SU-DHL-6 (cell line): ENCODE data around the gene NINL.
"Not testable (repeated sequence)": the region's sequence is repeated elsewhere in the genome, so short reads cannot be mapped to it uniquely, and the experiment has no call there.

Experiments used
- H2AFZ ChIP-seq: fragments of 200-600 bp; sonication (generic); 2 replicates; pipeline ENCODE4 v1.6.1; 2014; ENCODE audit warnings: low read depth, mild to moderate bottlenecking, moderate library complexity, mixed read lengths, antibody characterized with exemption, low read length; ENCODE audit not compliant: severe bottlenecking
- H3F3A ChIP-seq: fragments of 200-600 bp; shearing (Covaris generic); 2 replicates; pipeline ENCODE4 v1.6.0; 2016; ENCODE audit warnings: antibody characterized with exemption, mild to moderate bottlenecking; ENCODE audit not compliant: insufficient read depth
- H3K27ac ChIP-seq: fragments of 200-600 bp; sonication (generic); 2 replicates; pipeline ENCODE4 v1.5.1; 2016; ENCODE audit warnings: low read depth, mild to moderate bottlenecking, low read length, moderate library complexity, mixed read lengths
- H3K27me3 ChIP-seq: fragments of 200-600 bp; sonication (generic), shearing (Covaris generic); 2 replicates; pipeline ENCODE4 v1.6.0; 2014; ENCODE audit warnings: mild to moderate bottlenecking, low read length
- H3K36me3 ChIP-seq: fragments of 200-600 bp; sonication (generic); 2 replicates; pipeline ENCODE4 v1.6.1; 2014; ENCODE audit warnings: mild to moderate bottlenecking, low read length, mixed read lengths
- H3K4me2 ChIP-seq: fragments of 300-600, 200-600 bp; shearing (Covaris generic), sonication (generic); 2 replicates; pipeline ENCODE4 v1.6.0; 2014; ENCODE audit warnings: low read length, low read depth, mild to moderate bottlenecking; ENCODE audit not compliant: poor library complexity, severe bottlenecking
- H3K4me3 ChIP-seq: fragments of 200-600 bp; sonication (generic); 2 replicates; pipeline ENCODE4 v1.5.1; 2014; ENCODE audit warnings: antibody characterized with exemption, low read length, mild to moderate bottlenecking, mixed read lengths; ENCODE audit not compliant: insufficient read depth, poor library complexity, severe bottlenecking
- H3K79me2 ChIP-seq: fragments of 200-600 bp; sonication (generic); 2 replicates; pipeline ENCODE4 v1.6.1; 2014; ENCODE audit warnings: mild to moderate bottlenecking, low read length, moderate library complexity; ENCODE audit not compliant: insufficient read depth
- H3K9ac ChIP-seq: fragments of 200-600 bp; sonication (generic); 2 replicates; pipeline ENCODE4 v1.7.0; 2014; ENCODE audit warnings: mild to moderate bottlenecking, low read length
- H3K9me2 ChIP-seq: fragments of 200-600 bp; sonication (generic); replicated peaks from 2 replicates; pipeline ENCODE4 v1.6.1; 2014; ENCODE audit warnings: low read length; ENCODE audit not compliant: insufficient read depth
- H3K9me3 ChIP-seq: fragments of 200-600 bp; sonication (generic); 2 replicates; pipeline ENCODE4 v1.6.1; 2014; ENCODE audit warnings: low read length, mixed read lengths; ENCODE audit not compliant: insufficient read depth
- H4K20me1 ChIP-seq: fragments of 200-600 bp; sonication (generic); 2 replicates; pipeline ENCODE4 v1.6.1; 2014; ENCODE audit warnings: low read depth, mild to moderate bottlenecking, antibody characterized with exemption, low read length, moderate library complexity, mixed read lengths
- EZH2phosphoT487 ChIP-seq: fragments of 200-600 bp; sonication (generic), shearing (Covaris generic); conservative IDR thresholded peaks from 2 replicates; pipeline ENCODE4 v1.6.1; 2018; ENCODE audit warnings: mild to moderate bottlenecking, antibody characterized with exemption, low read length, moderate library complexity, mixed read lengths
- TF ChIP-seq, protein P1 (sequence below): fragments of 200-600 bp; sonication (generic); IDR thresholded peaks from one replicate; pipeline ENCODE4 v1.5.1; 2017; ENCODE audit warnings: antibody characterized with exemption, mild to moderate bottlenecking, low read length, moderate library complexity; ENCODE audit not compliant: insufficient read depth, poor library complexity, severe bottlenecking

Gene NINL

DNA sequence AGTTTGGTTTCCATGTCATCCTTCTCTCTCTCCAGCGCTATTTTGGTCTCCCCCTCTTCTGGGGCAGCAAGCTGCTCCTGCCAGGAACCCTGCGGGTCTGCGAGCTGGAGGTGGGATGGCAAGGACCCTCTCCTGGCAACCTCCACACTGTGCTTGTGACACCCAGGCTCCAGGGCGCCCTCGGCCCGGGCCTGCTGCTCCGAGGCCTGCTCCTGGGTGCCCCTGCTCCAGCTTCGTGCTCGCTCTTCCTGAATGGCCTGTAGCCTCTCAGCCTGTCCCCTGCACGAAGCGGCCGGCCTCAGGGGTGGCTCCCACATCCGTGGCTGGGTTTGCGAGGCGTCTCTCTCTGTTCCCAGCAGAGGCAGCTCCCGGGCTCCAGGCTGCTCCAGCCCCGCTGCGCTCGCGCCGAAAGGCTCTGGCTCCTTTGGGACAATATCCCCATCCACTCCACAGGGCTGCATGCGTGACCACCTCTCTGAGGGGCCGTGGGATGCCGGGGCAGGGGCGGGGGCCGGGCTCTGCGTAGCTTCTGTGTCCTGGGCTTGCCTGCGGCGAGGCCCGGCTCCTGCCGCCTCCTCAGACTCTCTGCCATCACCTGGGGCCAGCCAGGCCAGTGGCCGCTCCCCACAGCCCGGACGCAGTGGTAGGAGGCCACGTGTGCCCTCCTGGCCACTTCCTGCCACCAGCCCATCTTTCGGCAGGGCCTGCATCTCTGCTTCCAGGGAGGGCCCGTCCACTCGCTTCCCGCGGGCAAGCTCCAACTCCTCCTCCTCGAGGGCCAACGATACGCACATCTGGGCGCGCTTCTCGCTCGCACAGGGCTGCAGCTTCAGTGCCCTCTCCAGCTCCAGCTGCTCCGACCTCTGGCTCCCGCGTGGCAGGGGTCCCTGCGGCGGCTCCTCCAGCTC, 109.0 kb downstream of the NINL start:
- TF ChIP-seq, protein P1, sequence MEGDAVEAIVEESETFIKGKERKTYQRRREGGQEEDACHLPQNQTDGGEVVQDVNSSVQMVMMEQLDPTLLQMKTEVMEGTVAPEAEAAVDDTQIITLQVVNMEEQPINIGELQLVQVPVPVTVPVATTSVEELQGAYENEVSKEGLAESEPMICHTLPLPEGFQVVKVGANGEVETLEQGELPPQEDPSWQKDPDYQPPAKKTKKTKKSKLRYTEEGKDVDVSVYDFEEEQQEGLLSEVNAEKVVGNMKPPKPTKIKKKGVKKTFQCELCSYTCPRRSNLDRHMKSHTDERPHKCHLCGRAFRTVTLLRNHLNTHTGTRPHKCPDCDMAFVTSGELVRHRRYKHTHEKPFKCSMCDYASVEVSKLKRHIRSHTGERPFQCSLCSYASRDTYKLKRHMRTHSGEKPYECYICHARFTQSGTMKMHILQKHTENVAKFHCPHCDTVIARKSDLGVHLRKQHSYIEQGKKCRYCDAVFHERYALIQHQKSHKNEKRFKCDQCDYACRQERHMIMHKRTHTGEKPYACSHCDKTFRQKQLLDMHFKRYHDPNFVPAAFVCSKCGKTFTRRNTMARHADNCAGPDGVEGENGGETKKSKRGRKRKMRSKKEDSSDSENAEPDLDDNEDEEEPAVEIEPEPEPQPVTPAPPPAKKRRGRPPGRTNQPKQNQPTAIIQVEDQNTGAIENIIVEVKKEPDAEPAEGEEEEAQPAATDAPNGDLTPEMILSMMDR, result no peak
- no peak for TF ChIP-seq EZH2phosphoT487
- H3F3A ChIP-seq, result no peaks in the 10 kb centered on the region
- H3K4me2 ChIP-seq, result no peak overlapping the region
- no peak overlapping the region for H2AFZ ChIP-seq
- no peaks in the 10 kb centered on the region for H3K79me2 ChIP-seq
- H3K9me3 ChIP-seq, result no peaks in the 10 kb centered on the region
- H3K9me2 ChIP-seq, result no peaks in the 10 kb centered on the region
- no peaks in the 10 kb centered on the region for H4K20me1 ChIP-seq
- H3K9ac ChIP-seq, result no peak overlapping the region
- no peak overlapping the region for H3K4me3 ChIP-seq
- no peaks in the 10 kb centered on the region for H3K27me3 ChIP-seq
- H3K27ac ChIP-seq, result no peak overlapping the region
- no peaks in the 10 kb centered on the region for H3K36me3 ChIP-seq

- not testable (repeated sequence) for H3K27ac ChIP-seq, H3K9me3 ChIP-seq, H3K36me3 ChIP-seq, H2AFZ ChIP-seq, H3F3A ChIP-seq, H3K79me2 ChIP-seq, H3K9ac ChIP-seq, H4K20me1 ChIP-seq, H3K4me2 ChIP-seq, H3K4me3 ChIP-seq, H3K27me3 ChIP-seq, H3K9me2 ChIP-seq
Observed at GRCh38 chr20:25473297-25473696, 112.0 kb downstream of the NINL start.

GRCh38 chr20:25471020-25471419, 114.3 kb downstream of the NINL start:
- Histone ChIP-seq H3K9me3 (no peaks in the 10 kb centered on the region), H3K27ac (no peak overlapping the region), H4K20me1 (no peaks in the 10 kb centered on the region), H3F3A (no peaks in the 10 kb centered on the region), H3K4me2 (no peak overlapping the region), H2AFZ (no peak overlapping the region), H3K36me3 (no peaks in the 10 kb centered on the region), H3K9me2 (no peaks in the 10 kb centered on the region), H3K27me3 (no peaks in the 10 kb centered on the region), H3K79me2 (no peaks in the 10 kb centered on the region), H3K4me3 (no peak overlapping the region), H3K9ac (no peak overlapping the region)
- TF ChIP-seq EZH2phosphoT487, result no peak
- TF ChIP-seq, protein P1, result no peak

- Histone ChIP-seq H3K27me3 (no peaks in the 10 kb centered on the region), H3K79me2 (no peaks in the 10 kb centered on the region), H4K20me1 (no peaks in the 10 kb centered on the region)
Observed at GRCh38 chr20:25470045-25470444, 115.3 kb downstream of the NINL start.

More at GRCh38 chr20:25470045-25470444, 115.3 kb downstream of the NINL start:
- H3F3A ChIP-seq, result no peaks in the 10 kb centered on the region
- no peak overlapping the region for H3K27ac ChIP-seq
- no peaks in the 10 kb centered on the region for H3K9me3 ChIP-seq
- no peak overlapping the region for H3K9ac ChIP-seq
- H3K9me2 ChIP-seq, result no peaks in the 10 kb centered on the region
- no peak overlapping the region for H3K4me3 ChIP-seq
- TF ChIP-seq EZH2phosphoT487, result no peak
- TF ChIP-seq, protein P1, result peak; percentile 28
- H3K4me2 ChIP-seq, result no peak overlapping the region
- H3K36me3 ChIP-seq, result no peaks in the 10 kb centered on the region
- H2AFZ ChIP-seq, result no peak overlapping the region
